ENCODE data around the gene LYPD6. TPM values are rescaled to one million over a fixed set of nuclear protein-coding genes. Genes with fewer than 3 reads are reported as not detected.

LYPD6 gene
- total RNA-seq, 1 donor from 2014 or later: 12.2 TPM

DNA sequence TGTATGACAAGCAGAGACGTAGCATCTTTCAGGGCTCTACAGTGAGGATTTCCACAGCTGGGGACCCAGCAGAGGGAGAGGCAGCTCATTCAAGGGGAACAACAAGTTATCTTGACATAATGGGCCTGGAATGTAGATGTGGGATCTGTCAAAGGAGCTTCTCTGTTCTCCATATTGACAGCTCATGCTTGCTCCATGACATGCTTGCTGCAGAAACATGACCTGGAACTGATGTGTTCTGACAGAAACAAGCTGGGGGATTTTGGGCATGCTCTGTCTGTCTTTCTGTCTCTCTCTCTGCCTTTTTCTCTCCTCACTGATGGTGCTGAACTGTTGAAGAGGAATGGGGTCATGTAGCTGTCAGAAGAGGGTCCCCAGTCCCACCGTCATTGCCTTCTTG, 177.6 kb downstream of the LYPD6 start:
- no peak for DNase-seq (ENCODE audit: low spot score)

DNA sequence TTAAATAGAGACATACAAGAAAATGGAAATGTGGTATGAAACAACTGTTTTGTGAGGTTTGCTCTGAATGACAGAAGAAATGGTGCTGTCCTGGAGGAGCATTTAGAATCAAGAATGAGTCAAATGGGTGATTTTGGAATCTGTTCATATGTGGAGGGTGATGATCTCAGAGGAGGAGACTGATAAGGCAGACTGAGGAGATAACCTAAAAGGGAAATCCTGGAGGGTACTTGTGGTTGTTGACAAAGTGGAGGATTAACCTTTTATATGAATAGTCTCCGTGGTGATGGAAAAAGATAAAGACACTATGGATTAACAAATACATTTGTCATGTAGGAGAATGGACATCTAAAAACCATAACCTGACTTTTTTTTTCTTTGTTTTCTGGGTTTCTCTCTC, 183.1 kb downstream of the LYPD6 start:
- DNase-seq (ENCODE audit: low spot score): no peak
